OCI-LY7 (cell line): ENCODE measurements around the gene SRRM2.

Experiments
- CTCF ChIP-seq: fragments of 200-600 bp; sonication (generic); conservative IDR thresholded peaks from 2 replicates; pipeline ENCODE4 v1.5.1; 2014; ENCODE audit warnings: mild to moderate bottlenecking, antibody characterized with exemption, low read length, moderate library complexity, mixed read lengths
- EZH2phosphoT487 ChIP-seq: fragments of 200-600 bp; sonication (generic); IDR thresholded peaks from 2 replicates; pipeline ENCODE4 v1.6.1; 2018; ENCODE audit warnings: low read depth, borderline replicate concordance, mild to moderate bottlenecking, mixed run types, antibody characterized with exemption, low read length, moderate library complexity, mixed read lengths

- TF ChIP-seq CTCF = no peak
- no peak for TF ChIP-seq EZH2phosphoT487
These were observed 27.8 kb downstream of the SRRM2 start for GRCh38 chr16:2779978-2780898.
